GM23248 (cell line): Measurements from ENCODE around the gene CORO2B.

Experiments used
- EZH2 ChIP-seq: fragments of 200-600 bp; sonication (generic); IDR thresholded peaks from 2 replicates; pipeline ENCODE4 v1.6.1; 2018; ENCODE audit warnings: antibody characterized with exemption, mild to moderate bottlenecking; ENCODE audit not compliant: insufficient read depth, poor library complexity, severe bottlenecking
- EZH2phosphoT487 ChIP-seq: fragments of 200-600 bp; sonication (generic); IDR thresholded peaks from 2 replicates; pipeline ENCODE4 v1.6.1; 2018; ENCODE audit warnings: antibody characterized with exemption, moderate library complexity, mild to moderate bottlenecking, low read depth; ENCODE audit not compliant: insufficient read depth

- TF ChIP-seq EZH2 (no peak), EZH2phosphoT487 (no peak)
Measured at GRCh38 chr15:68542348-68542747, 36.4 kb upstream of the CORO2B start.
